ENCODE measurements around the gene CD4.

The CD4 gene

DNA sequence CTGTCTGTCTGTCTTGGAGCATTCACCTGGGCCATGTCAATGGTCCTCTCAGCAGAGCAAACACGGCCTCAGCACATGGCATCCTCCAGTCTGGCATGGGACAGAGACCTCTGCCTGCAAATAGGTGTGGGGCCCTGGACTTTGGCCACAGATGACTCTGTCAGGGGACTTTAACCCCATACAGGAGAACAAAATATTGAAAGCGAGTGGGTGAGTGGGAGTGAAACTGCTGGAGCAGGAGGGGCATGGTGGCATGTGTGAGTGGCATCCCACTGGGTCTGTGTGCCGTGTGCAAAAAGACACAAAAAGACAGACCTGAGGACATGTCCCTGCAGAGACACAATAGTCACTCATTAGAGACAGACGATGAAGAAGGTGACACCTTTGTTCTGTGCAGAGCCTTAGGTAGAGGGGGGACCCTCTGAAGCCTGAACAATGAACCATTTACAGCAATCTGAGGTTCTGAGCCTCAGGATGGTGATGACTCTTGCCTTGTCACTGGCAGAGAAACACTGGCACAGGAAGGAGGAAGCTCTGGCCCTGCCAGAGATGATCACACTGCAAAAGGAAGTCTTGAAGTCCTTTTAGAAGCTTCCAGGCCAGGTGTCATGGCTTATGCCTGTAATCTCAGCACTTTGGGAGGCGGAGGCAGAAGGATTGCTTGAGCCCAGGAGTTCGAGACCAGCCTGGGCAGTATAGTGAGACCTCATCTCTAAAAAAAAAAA lies 9.5 kb upstream of the CD4 start:
- H3K4me3 ChIP-seq (ENCODE audit: low read depth, low read length) = no peak overlapping the region
- TF ChIP-seq, protein P1, sequence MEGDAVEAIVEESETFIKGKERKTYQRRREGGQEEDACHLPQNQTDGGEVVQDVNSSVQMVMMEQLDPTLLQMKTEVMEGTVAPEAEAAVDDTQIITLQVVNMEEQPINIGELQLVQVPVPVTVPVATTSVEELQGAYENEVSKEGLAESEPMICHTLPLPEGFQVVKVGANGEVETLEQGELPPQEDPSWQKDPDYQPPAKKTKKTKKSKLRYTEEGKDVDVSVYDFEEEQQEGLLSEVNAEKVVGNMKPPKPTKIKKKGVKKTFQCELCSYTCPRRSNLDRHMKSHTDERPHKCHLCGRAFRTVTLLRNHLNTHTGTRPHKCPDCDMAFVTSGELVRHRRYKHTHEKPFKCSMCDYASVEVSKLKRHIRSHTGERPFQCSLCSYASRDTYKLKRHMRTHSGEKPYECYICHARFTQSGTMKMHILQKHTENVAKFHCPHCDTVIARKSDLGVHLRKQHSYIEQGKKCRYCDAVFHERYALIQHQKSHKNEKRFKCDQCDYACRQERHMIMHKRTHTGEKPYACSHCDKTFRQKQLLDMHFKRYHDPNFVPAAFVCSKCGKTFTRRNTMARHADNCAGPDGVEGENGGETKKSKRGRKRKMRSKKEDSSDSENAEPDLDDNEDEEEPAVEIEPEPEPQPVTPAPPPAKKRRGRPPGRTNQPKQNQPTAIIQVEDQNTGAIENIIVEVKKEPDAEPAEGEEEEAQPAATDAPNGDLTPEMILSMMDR (IDR thresholded peaks at IDR 0.05; ENCODE audit: insufficient read depth, low read depth, low read length, missing control alignments) = no peak
- DNase-seq (ENCODE audit: low read depth) = no peak

DNA sequence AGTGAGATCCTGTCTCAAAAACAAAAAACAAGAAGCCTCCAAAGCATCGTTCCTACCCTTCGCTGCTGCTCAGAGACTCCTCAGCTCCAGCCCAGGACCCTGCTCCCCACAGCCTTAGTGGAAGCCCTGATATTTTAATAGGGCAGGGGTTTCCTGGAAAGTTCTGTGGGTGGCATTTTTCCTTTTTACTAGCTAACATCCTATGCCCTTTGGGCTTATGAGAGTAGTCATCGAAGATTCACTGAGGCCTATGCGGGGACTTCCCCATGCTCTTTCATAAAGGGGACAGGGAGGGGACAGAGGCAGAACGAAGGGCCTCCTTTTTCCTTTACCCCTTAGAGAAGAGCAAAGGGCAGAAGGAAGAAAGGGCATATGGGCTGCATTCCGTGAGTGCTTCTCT lies 8.8 kb upstream of the CD4 start:
- DNase-seq (ENCODE audit: low read depth) = no peak
- no peak overlapping the region for H3K4me3 ChIP-seq (ENCODE audit: low read depth, low read length)
- TF ChIP-seq, protein P1 (IDR thresholded peaks at IDR 0.05; ENCODE audit: insufficient read depth, low read depth, low read length, missing control alignments) = no peak

DNA sequence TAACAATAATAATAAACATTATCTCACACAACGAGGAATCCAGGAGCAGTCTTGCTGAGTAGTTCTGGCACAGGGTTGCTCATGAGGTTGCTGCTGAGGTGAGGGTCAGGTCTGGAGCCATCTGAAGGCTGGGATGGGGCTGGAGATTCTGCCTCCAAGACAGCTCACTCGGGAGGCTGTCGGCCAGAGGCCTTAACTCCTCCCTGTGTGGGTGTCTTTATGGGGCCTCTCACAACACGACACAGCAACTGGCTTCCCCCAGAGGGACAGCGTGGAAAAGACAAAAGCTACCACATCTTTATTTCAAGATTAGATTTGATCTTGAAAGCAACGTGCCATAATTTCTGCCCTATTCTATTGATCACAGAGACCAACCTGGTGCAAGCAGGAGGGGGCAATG lies 7.2 kb upstream of the CD4 start:
- TF ChIP-seq, protein P1 (IDR thresholded peaks at IDR 0.05; ENCODE audit: insufficient read depth, low read depth, low read length, missing control alignments) = no peak
- DNase-seq (ENCODE audit: low read depth) = no peak
- no peak overlapping the region for H3K4me3 ChIP-seq (ENCODE audit: low read depth, low read length)

DNA sequence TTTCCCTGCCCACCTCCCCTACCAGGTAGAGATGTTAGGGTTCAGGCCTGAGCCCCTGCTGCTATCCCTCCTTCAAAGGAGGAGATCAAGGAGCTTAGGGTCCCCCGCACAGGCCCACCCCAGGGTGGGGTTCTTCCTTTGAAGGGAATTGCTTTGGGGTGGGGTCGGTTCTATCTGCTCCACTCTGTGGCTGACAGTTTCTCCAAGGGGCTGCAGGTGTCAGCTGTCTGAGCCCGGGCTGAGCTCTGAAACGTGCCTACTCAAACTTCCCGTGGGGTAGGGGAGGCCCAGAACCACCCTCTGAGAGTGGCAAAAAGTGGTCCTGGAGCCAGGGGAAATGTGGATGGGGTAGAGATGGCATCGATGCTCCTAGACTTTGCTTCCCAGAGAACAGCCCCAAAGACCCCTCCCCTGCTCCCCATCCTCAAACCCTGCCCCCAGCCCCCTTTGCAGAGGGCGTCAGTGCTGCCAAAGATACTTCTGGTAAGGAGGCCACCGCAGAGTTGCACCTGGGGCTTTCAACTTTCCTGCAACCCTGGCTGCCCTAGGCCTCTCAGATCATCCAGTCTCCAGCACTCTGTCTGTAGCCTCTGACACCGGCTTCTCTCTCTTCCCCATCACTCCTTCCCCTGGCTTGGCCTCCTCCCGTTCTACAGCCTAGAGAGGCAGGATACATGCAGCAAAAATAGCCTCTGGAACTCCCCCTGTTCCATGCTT lies 6.3 kb upstream of the CD4 start:
- DNase-seq (ENCODE audit: low read depth) = no peak
- H3K4me3 ChIP-seq (ENCODE audit: low read depth, low read length) = no peak overlapping the region
- TF ChIP-seq, protein P1 (IDR thresholded peaks at IDR 0.05; ENCODE audit: insufficient read depth, low read depth, low read length, missing control alignments) = no peak

DNA sequence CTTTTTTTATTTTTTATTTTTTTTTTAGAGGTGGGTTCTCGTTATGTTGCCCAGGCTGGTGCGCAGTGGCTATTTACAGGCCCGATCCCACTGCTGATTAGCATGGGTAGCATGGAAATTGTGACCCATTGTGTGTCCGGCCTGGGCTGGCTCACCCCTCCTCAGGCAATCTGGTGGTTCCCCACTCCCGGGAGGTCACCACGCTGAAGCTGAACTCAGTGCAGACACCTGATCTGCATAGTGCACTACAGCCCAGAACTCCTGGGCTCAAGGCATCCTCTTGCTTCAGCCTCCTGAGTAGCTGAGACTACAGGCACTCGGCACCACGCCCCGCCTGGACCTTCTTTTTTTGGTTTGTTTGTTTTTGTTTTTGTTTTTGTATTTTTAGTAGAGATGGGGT lies 5.5 kb upstream of the CD4 start:
- DNase-seq (ENCODE audit: low read depth) = no peak
- TF ChIP-seq, protein P1 (IDR thresholded peaks at IDR 0.05; ENCODE audit: insufficient read depth, low read depth, low read length, missing control alignments) = no peak
- H3K4me3 ChIP-seq (ENCODE audit: low read depth, low read length) = no peak overlapping the region

DNA sequence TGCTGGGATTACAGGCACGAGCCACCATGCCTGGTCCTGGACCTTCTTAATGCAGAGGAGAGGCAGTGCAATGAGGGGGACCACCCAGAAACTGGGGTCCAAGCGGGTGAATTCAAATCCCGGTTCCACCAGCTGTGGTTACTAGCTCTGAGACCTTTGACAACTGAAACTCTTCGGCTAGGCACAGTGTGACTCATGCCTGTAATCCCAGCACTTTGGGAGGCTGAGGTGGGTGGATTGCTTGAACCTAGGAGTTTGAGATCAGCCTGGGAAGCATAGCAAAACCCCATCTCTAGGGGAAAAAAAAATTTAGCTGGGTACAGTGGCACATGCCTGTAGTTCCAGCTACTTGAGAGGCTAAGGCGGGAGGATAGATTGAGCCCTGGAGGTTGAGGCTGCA lies 5.0 kb upstream of the CD4 start:
- H3K4me3 ChIP-seq (ENCODE audit: low read depth, low read length) = no peak overlapping the region
- TF ChIP-seq, protein P1 (IDR thresholded peaks at IDR 0.05; ENCODE audit: insufficient read depth, low read depth, low read length, missing control alignments) = no peak
- no peak for DNase-seq (ENCODE audit: low read depth)
